GM19324 (cell line): Measurements from ENCODE around the gene IRAK3.
A peak's percentile ranks its signal among the peaks of the same experiment; 100 is the strongest.

Experiments used
- ATAC-seq: cut with Tn5 transposase; IDR thresholded peaks from one replicate; pipeline ENCODE4 v1.9.1; 2021; ENCODE audit warnings: mild to moderate bottlenecking, moderate library complexity; ENCODE audit not compliant: unreplicated experiment, low FRiP score

Gene IRAK3

GRCh38 chr12:66301944-66302826 is 113.2 kb downstream of the IRAK3 start, which contains the start of gene HELB:
HELB (plus strand) TSS chr12:66302493; CDS start chr12:66302604, 111 bp downstream.
- peak; percentile 94 for ATAC-seq

GRCh38 chr12:66302827-66303169 is 113.8 kb downstream of the IRAK3 start:
- no peak for ATAC-seq

GRCh38 chr12:66303316-66303804 is 114.3 kb downstream of the IRAK3 start:
- ATAC-seq = peak; percentile 38
